NCI-H2171 treated with DMSO at 0.1 percent for 48 hours (cell line): ENCODE results near the gene B4GALT5.

Experiments
- DNase-seq: peaks from one replicate; lab custom pipeline; 2025; lab: John Stamatoyannopoulos, UW

Gene B4GALT5

GRCh38 chr20:49700411-49701185 is 13.1 kb downstream of the B4GALT5 start:
- DNase-seq, result peak; percentile 14

GRCh38 chr20:49699200-49699992 is 14.3 kb downstream of the B4GALT5 start:
- peak; percentile 48 for DNase-seq

GRCh38 chr20:49698477-49698876 is 15.2 kb downstream of the B4GALT5 start:
- DNase-seq, result no peak

- peak; percentile 87 for DNase-seq
Observed at GRCh38 chr20:49697071-49697470, 16.6 kb downstream of the B4GALT5 start.

- DNase-seq, result no peak
Observed at GRCh38 chr20:49696594-49696993, 17.1 kb downstream of the B4GALT5 start.

GRCh38 chr20:49695830-49696229 is 17.8 kb downstream of the B4GALT5 start:
- no peak for DNase-seq

- peak; percentile 21 for DNase-seq
Observed at GRCh38 chr20:49694450-49695071, 19.1 kb downstream of the B4GALT5 start.

- no peak for DNase-seq
Observed at GRCh38 chr20:49693435-49694171, 20.1 kb downstream of the B4GALT5 start.

GRCh38 chr20:49692941-49693340 is 20.7 kb downstream of the B4GALT5 start:
- no peak for DNase-seq

GRCh38 chr20:49691818-49692568 is 21.7 kb downstream of the B4GALT5 start:
- DNase-seq, result no peak

GRCh38 chr20:49690899-49691620 is 22.6 kb downstream of the B4GALT5 start:
- no peak for DNase-seq

GRCh38 chr20:49687595-49688567 is 25.8 kb downstream of the B4GALT5 start:
- DNase-seq, result no peak

GRCh38 chr20:49685809-49686208 is 27.9 kb downstream of the B4GALT5 start:
- peak; percentile 46 for DNase-seq

GRCh38 chr20:49685161-49685601 is 28.5 kb downstream of the B4GALT5 start:
- no peak for DNase-seq

- DNase-seq, result peak; percentile 20
Observed at GRCh38 chr20:49684335-49684997, 29.2 kb downstream of the B4GALT5 start.

GRCh38 chr20:49682798-49683197 is 30.9 kb downstream of the B4GALT5 start:
- no peak for DNase-seq

GRCh38 chr20:49682278-49682677 is 31.4 kb downstream of the B4GALT5 start:
- DNase-seq, result no peak

- DNase-seq, result no peak
Observed at GRCh38 chr20:49681850-49682216, 31.8 kb downstream of the B4GALT5 start.

GRCh38 chr20:49680484-49680883 is 33.2 kb downstream of the B4GALT5 start:
- DNase-seq, result no peak
